Peyer's patch (tissue), 4 donors: Measurements from ENCODE around the gene DCTD.

ENCODE experiments used
- POLR2A ChIP-seq, 2 donors: fragments of 450-650 bp; IDR thresholded peaks; one replicate each; pipeline ENCODE4 v1.5.1; 2017; ENCODE audit warnings: antibody characterized with exemption in 2 of 2, mild to moderate bottlenecking in 2 of 2, moderate library complexity in 2 of 2
- TF ChIP-seq, protein P1 (sequence below), 6 experiments: fragments of 450-650 bp in 4 of 6; fragments of 200-600 bp in 2 of 6; sonication (generic) in 1 of 6; IDR thresholded peaks; one replicate each; pipeline ENCODE4 v1.5.1; 2017 to 2019; ENCODE audit warnings: antibody characterized with exemption in 6 of 6, mild to moderate bottlenecking in 3 of 6, moderate library complexity in 1 of 6

- TF ChIP-seq, protein P1, sequence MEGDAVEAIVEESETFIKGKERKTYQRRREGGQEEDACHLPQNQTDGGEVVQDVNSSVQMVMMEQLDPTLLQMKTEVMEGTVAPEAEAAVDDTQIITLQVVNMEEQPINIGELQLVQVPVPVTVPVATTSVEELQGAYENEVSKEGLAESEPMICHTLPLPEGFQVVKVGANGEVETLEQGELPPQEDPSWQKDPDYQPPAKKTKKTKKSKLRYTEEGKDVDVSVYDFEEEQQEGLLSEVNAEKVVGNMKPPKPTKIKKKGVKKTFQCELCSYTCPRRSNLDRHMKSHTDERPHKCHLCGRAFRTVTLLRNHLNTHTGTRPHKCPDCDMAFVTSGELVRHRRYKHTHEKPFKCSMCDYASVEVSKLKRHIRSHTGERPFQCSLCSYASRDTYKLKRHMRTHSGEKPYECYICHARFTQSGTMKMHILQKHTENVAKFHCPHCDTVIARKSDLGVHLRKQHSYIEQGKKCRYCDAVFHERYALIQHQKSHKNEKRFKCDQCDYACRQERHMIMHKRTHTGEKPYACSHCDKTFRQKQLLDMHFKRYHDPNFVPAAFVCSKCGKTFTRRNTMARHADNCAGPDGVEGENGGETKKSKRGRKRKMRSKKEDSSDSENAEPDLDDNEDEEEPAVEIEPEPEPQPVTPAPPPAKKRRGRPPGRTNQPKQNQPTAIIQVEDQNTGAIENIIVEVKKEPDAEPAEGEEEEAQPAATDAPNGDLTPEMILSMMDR (IDR thresholded peaks at IDR 0.05), result no peak
- no peak for TF ChIP-seq POLR2A (IDR thresholded peaks at IDR 0.05)
These were observed 74.3 kb downstream of the DCTD start for GRCh38 chr4:182842759-182843390.
